ENCODE results near the gene GGT5. TPM values are rescaled to one million over a fixed set of nuclear protein-coding genes. Genes with fewer than 3 reads are reported as not detected.
"Not testable (repeated sequence)": the region's sequence is repeated elsewhere in the genome, so short reads cannot be mapped to it uniquely, and the experiment has no call there.

Gene GGT5, protein sequence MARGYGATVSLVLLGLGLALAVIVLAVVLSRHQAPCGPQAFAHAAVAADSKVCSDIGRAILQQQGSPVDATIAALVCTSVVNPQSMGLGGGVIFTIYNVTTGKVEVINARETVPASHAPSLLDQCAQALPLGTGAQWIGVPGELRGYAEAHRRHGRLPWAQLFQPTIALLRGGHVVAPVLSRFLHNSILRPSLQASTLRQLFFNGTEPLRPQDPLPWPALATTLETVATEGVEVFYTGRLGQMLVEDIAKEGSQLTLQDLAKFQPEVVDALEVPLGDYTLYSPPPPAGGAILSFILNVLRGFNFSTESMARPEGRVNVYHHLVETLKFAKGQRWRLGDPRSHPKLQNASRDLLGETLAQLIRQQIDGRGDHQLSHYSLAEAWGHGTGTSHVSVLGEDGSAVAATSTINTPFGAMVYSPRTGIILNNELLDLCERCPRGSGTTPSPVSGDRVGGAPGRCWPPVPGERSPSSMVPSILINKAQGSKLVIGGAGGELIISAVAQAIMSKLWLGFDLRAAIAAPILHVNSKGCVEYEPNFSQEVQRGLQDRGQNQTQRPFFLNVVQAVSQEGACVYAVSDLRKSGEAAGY
- 0.10 TPM in 1 of 2 replicates, not detected in the other for total RNA-seq

DNA sequence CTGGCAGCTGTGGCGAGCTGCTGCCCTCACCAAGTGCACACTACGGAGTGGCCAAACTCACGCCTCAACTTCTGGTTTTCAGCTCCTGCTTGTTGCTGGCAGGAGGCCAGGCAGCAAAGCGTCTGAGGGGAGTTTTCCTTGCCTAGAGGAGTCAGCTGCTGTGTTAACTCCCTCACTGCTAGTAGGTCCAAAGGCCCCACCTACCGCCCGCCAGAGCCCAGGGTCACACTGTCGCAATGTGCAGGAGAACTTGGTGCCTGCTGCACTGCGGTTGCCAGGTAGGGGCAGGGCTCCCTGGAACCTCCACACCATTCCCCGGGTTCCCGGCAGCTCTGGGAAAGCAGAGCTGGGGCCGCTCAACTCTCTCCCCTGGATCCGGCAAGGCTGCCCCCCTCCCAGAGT is at the start of gene GGT5:
Gene GGT5 (minus strand): TSS at position 53 of the 402 bp plus-strand sequence. CDS start 357 bp downstream, outside the sequence.
- DNase-seq (ENCODE audit: low read depth), result peak; percentile 38

DNA sequence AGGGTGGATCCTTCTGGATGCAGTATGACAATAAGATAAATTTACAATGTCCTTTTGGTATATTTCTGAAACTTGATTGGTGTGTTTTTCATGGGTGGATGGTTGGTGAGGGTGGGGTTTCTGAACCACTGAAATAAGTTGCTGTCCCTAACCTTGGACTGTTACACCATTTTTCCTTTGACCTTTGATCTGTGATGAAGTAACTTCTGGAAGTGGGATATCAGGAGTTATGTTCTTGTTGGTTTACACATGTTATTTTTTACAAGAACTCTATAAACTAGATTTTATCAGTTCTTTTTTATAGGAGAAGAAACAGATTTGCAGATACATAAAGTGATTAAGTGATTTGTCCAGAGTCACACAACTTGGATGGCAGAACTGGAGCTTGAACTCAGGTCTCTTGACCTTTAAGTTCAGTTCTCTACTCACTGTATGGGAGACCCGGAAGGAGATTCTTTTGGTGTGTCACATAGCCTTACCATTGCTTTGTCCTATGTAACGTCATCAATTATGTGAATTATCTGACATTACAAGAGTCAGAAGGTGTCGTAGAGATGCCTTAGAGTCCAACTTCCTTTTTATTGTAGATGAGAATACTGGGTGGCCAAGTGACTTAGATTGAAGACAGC is 47.4 kb upstream of the GGT5 start:
- not testable (repeated sequence) for DNase-seq (ENCODE audit: low read depth)

DNA sequence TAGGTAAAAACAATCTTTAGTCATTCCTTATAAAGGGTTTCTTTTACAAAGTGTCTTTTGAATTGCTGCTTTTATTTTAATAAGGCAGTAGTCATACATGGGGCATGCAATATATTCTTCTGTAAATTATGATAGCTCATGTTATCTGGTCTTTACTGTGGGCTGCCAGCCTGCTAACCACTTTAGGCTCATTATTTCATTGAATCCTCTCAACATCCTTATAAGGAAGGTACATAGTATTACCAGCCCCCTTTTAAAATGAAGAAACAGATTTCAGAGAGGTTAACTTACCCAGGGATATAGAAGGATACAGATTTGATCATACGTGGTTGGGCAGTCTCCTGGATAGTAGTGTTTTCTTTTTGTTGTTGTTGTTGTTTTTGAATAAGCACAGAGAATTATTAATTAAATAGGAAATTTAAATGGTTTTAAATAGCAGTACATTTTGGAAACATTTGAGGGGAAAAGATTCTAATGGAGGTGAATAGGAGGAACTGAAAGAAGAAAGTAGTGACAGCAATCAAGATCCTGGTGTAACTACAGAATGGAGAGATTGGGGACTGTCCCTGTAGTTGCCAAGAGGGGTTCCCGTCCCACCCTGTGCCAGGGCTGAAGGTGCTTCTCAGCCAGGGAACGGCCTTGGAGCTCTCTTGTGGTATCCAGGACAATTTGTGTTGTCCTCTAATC is 46.8 kb upstream of the GGT5 start:
- DNase-seq (ENCODE audit: low read depth), result no peak

DNA sequence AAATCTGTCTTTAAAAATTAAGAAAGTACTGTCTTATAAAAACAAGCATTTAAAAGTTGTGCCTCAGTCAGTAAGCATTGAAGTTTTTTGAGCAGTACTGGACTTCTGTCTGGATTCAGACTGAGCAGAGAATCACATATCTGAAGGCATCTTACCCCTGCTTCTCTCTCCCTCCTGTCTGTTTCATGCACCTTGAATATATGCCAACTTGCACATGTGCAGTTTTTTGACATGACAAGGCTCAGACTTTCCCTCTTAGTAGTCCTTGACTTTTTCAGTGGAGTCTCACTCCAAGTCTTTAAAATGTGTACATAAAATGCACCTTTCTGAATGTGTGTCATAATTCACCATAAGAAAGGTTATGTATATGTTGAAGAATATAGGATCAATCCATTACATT is 45.6 kb upstream of the GGT5 start:
- DNase-seq (ENCODE audit: low read depth), result no peak

DNA sequence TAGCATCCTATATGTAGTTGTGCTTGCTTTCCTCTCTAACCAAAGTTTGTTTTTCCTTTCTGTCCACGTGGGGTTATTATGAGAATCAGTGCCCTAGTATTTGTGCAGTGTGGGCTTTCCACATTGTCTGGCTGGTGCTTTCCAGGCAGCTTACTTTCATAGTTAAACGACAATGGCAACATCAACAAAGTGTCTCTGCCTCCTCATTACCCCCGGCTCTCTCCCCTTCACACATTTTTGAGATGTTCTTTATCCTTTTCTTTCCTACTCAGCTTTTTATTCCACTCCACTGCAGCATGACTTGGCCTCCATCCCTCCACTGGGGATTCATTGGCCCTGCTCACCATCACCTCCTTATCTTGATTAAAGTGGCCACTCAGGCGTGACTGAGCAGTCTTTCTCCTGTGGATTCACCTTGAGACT is 44.9 kb upstream of the GGT5 start:
- DNase-seq (ENCODE audit: low read depth), result no peak

DNA sequence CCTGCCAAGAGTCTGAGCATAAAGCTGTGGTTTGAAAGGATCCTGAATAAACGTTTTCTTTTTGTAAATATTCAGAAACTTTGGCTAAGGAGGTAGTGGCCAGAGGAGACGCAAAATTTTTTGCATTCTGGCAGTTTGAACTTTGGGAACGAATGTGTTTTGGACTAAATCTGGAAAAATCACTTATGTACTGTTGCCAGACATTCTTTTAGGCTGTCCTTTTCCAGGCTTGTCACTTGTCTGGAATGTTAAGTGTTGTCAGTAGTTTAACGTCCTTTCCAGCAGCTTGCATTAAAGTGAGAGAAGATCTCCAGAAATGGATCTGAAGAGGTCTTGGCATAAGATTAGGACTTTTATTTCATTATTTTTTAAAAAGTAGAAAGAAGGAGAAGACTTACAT is 44.2 kb upstream of the GGT5 start:
- DNase-seq (ENCODE audit: low read depth), result peak; percentile 60

DNA sequence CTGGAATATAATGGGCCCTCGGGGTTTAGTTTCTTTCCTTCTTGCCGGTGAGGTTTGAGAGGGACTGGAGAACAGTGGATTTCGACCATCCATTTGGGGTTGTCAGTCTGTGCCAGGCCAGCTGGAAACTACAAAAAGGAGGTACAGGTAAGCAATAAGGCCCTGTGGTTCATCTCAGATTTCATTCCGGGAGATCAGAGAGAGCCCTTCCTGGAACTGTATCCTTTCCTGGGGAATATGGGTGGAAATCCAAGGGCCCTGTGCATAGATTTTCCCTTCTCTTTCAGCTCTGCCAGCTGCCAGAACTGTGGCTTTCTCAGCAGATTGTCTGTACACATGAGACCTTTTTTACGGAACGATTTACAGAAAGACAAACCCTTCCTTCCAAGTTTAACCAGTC is 42.9 kb upstream of the GGT5 start:
- not testable (repeated sequence) for DNase-seq (ENCODE audit: low read depth)

DNA sequence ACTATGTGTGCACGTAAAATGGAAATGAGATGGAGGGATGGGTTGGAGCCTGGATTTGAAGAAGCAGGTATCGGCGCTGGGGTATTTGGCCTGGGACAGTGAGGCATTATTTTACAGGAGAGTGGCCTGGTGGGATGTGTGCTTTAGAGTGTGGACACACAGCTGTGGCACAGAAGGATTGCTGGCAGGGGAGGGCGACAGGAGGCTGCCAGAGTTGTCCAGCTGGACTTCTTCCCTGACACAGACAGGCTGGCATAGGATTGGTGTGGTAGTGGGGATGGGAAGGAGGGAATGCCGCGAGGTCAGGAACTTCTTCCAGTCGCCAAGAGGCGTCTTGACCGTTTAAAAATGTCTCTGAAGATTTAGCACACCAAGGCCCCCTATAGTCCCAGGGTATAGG is 42.3 kb upstream of the GGT5 start:
- not testable (repeated sequence) for DNase-seq (ENCODE audit: low read depth)

DNA sequence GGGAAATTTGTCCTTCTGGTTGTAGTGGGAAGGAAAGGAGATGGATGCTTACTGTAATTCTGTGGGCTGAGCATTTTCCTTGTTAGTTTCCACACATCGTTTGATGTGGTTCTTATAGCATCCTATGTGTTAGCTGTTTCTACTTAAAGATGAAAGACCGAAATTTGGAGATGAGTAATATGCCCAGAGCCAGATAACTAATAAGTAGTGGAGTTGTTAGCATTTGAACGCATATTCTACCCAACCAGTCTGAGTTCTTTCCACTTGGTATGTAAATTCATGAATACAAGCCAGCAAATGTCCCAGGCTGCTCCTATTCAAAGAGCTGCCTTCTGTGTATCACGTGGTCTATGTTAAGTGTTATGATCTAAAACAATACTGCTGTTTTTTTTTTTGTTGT is 40.4 kb upstream of the GGT5 start:
- DNase-seq (ENCODE audit: low read depth), result no peak

DNA sequence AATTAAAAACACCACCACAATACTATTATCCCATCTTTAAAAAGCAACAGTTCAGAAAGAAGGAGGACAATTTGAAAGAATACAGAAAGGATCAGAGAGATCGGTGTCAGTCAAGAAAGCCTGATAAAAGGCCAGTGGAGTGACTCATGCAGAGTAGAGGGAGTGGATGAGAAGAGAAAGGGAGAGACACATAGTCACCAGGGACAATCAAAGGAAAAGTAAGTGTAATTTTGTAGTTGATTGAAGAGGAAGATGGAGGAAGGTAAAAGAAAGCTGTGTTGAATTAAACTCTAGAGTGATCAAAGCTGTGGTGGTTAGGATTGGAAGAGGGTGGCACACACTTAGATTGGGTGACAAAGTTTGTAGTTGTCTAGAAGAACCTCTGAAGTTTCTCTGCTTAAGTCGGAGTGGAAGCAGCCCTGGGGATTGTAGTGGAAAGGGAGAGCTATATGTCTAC is 39.9 kb upstream of the GGT5 start:
- DNase-seq (ENCODE audit: low read depth), result no peak

DNA sequence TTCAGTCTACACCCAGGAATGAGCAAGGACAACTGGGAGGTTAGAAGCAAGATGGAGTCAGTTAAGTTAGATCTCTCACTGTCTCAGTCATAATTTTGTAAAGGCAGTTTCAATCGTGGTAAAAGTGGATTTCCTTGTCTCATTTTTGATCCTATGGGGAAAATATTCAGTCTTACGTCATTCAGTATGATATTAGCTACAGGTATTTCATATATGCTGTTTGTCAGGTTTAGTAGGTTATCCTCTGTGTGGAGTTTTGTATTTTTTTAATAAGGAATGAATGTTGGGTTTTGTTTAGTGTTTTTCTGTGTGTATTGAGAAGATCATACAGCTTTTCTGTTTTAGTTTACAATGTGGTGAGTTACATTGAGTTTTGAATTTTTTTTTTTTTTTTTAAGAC is 37.5 kb upstream of the GGT5 start:
- DNase-seq (ENCODE audit: low read depth), result no peak

DNA sequence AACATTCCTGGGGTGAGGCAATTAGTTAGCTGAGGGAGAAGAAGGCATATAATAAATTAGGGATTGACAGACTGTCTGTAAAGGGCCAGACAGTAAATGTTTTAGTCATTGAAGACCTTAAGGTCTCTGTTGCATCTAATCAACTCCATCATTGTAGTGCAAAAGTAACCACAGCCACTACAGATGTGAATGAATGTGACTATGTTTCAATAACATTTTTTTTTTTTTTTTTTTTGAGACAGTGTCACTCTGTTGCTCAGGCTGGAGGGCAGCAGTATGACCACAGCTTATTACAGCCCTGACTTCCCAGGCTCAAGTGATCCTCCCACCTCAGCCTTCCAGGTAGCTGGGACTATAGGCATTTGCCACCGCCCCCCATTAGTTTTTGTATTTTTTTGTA is 35.5 kb upstream of the GGT5 start:
- DNase-seq (ENCODE audit: low read depth), result not testable (repeated sequence)

DNA sequence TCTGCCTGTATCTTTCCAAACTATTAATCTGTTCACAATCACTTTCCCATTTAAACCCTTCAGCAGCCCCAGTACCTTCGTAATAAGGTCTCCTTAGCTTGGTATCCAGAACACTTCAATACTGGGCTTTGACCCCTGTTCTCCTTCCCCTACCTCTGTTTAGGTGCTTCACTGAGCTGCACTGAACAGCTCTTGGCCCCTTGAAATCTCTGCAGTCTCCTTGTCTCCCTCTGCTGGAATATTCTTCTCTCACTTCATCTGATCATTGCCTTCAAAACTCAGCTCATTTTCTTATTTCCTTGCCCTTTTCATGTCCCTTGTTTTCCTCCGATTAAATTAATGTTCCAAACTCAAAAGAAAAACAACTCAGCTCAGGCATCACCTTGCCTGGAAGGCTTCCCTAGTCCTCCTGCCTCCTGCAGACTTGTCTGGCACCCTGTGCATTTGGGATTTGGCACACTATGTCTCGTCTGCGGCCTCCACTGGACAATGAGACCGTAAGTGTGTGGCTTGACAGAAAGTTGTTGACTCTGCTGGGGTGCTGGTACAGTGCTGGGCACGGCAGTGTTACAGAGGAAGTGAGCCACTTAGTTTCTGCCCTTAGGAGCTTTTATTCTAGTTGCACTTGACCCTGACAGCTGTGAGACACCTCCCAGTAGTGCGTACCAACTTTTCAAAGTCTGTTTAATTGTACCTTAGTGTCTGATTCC is 30.0 kb upstream of the GGT5 start:
- DNase-seq (ENCODE audit: low read depth), result peak; percentile 33

DNA sequence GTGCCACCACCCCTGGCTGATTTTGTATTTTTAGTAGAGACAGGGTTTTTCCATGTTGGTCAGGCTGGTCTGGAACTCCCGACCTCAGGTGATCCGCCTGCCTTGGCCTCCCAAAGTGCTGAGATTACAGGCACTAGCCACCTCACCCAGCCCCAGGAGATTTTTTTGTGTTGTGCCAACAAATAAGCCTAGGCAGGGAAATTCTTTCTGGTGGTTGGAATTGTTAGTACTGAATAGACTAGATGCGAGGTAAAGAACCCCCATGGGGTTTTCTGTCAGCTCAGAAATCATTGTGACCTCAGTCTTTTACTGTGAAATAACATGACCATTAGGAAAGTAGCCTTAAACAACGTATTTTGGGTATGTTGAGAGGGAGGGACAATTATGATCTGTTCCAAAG is 29.0 kb upstream of the GGT5 start:
- peak; percentile 25 for DNase-seq (ENCODE audit: low read depth)

DNA sequence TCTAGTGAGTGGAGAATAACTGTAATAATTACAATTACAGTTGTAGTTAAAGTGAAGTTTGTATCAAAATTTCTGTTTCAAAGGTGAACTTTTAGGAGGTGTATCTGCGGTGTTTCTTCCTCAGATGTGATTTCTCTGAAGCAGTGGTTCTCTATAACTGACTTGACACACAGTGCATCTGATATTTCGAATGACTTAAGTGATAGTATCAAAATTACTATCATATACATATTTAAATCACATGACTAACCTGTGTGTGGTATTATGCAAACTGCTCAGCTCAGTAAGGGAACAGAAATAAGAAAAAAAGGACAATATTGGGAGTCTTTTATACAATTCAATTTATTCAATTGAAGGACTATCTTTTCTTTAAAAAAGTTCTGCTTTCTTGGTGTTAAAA is 28.1 kb upstream of the GGT5 start:
- DNase-seq (ENCODE audit: low read depth), result not testable (repeated sequence)

DNA sequence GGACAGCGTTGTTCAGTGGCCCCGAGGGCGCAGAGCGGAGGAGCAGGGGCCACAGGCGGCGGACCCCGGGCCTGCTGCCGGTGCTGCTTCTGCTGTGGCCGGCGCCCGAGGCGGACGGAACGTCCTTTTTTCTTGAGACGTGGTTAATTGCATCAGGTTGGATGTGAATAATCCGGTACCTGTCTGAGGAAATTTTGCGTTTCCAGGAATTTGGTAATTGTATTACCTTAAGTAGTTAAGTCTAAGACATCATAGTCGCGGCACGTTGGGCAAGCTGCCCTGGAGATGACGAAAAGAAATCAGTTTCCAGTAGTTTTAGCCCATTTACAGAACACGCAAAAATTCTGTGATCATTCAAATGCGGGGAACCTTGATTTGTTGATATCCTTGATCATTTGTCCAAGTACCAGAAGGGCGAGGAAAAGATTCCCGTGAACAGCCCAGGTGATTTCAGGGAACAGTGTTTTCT is 26.5 kb upstream of the GGT5 start:
- no peak for DNase-seq (ENCODE audit: low read depth)

DNA sequence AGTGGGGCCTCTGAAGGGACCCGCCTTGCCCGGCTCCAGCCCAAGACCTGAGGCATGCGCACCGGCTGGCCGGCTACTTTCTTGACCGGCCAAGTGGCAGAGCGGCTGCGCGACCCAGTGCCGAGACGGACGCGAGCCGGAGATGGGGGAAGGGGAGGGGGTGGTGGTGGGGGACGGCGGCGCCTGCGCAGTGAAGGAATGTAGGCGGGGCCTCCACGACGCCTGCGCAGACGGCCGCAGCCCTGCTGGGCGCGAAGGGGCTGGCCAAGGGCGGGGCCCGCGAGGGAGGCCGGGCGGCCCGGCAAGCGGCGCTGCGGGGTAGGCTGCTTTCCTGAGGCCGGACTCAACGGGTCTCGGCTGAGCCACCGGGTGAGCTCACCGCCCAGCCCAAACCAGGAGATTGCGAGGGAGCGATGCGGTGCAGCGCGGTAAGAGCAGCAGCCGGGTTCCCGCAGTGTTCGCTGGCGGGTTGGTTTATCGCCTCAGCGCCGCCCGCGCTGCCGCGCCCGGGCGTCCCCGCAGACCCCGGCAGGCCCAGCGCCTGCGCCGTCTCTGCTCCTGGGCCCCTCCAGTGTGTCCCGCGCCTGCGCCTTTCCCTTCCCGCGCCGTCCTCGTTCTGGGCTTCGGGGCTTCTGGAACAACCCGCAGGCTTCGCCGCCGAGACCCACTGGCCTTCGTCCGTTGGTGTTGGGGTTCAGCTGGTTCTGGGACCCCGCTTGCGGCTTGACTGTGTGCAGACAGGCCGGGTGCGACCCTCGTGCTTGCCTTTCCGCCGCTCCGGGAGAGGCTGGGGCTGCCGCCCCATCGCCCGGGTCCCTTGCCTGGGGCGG is 25.9 kb upstream of the GGT5 start, which contains the start of gene SPECC1L:
Gene SPECC1L (plus strand): TSS at position 276 of the 830 bp plus-strand sequence. CDS start 31,401 bp downstream, outside the sequence.
- DNase-seq (ENCODE audit: low read depth), result peak; percentile 70

DNA sequence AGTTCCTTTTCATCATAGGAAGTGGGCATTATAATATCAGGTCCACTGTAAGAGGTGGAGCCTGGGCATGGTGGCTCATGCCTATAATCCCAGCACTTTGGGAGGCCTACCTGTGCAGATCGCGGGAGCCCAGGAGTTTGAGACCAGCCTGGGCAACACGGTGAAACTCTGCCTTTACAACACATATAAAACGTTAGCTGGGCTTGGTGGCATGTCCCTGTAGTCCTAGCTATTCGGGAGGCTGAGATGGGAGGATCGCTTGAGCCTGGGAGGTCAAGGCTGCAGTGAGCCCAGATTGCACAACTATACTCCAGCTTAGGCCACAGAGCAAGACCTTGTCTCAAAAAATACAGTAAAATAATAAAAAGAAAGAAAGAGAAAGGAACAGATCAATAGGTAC is 21.6 kb upstream of the GGT5 start:
- DNase-seq (ENCODE audit: low read depth), result not testable (repeated sequence)

DNA sequence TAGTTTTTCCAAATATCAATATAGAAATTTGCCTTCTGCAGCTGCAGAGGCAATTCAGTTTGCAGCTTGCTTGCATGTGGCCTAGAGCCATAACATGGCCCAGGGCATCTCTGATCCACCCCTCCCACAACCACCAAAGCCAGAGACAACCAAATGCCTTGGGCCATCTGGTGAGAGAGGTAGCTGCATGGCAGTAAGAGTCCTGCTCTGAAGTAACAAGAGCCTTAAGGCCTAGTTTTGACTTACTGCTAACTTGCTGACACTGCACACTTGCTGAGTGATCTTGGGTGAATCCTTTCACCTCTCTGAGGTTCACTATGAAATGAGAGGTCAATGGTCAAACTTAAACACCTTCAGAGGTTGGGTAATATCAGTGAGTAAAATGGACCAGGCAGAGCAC is 20.9 kb upstream of the GGT5 start:
- DNase-seq (ENCODE audit: low read depth), result no peak

DNA sequence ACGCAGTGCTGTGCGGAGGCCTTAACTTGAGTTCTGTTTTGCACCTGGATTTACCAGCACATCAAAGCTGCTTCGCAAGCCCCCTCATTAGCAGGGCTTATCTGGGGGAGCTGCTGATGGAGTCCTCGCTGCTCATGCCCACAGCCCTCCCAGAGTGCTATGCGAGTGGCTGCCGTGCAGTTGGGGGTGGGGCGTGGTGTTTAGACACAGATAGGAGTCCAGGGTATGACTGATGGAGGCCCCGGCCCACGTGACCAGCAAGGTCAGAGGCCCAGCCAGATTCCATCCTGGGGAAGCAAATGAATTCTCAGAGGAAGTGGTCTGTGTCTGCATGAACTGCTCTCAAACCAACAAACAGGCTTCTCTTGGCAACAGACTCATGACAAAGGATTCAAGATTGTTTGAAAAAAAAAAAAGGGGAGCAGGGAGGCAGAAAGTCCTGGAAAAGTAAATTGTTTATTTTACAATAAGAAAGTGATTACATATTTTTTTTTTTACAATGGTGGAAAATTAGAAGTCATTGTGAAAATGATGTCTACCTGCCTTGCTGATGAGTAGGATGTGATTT is 19.5 kb upstream of the GGT5 start:
- peak; percentile 71 for DNase-seq (ENCODE audit: low read depth)
